Stimulated activated naive CD4-positive, alpha-beta T cell treated with Interleukin-2 at 50 U/mL for 16 hours (primary cell): ENCODE results near the gene SLC35E1.
"Not testable (repeated sequence)": the region's sequence is repeated elsewhere in the genome, so short reads cannot be mapped to it uniquely, and the experiment has no call there.

ENCODE experiments used
- DNase-seq: peaks from one replicate; lab custom pipeline; 2025; lab: John Stamatoyannopoulos, UW

Gene SLC35E1

DNA sequence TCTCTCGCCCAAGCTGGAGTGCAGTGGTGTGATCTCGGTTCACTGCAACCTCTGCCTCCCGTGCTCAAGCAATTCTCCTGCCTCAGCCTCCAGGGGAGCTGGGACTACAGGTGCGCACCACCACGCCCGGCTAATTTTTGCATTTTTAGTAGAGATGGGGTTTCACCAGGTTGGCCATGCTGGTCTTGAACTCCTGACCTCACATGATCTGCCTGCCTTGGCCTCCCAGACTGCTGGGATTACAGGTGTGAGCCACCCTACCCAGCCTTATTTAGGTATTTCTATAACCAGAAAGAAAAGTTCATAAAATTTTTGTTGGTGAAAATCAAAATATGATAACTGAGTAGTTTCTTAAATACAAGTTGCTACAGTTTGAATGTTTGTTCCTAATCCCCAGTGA, 28.5 kb downstream of the SLC35E1 start:
- not testable (repeated sequence) for DNase-seq

DNA sequence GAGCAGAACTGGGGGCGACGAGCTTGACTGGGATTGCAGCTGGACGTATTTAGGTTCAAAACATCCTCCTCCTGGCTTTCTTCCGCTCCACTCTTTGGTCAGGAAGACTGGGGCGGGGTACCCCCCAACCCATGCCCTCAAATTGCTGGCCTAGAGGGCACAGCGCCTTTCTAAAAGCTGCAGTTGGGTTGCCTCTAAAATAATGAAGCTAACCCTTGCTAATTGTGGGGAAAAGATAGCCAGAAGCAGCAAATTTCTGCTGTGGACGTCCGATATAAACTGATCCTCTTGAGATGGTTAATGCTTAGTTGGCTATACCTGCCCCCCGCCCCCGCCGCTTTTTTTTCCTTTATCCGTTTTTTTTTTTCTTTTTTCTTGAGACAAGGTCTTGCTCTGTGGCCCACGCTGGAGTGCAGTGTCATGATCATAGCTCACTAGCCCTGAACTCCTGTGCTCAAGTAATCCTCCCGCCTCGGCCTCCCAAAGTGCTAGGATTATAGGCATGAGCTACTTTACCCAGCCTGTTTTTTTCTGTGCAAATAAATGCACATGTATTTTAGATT, 29.2 kb downstream of the SLC35E1 start:
- no peak for DNase-seq

GRCh38 chr19:16542045-16542909, 29.9 kb downstream of the SLC35E1 start, which contains the start of gene CHERP:
TSS of gene CHERP (minus strand) at chr19:16542437. CDS start at chr19:16542378, 59 bp downstream.
- peak; percentile 95 for DNase-seq

DNA sequence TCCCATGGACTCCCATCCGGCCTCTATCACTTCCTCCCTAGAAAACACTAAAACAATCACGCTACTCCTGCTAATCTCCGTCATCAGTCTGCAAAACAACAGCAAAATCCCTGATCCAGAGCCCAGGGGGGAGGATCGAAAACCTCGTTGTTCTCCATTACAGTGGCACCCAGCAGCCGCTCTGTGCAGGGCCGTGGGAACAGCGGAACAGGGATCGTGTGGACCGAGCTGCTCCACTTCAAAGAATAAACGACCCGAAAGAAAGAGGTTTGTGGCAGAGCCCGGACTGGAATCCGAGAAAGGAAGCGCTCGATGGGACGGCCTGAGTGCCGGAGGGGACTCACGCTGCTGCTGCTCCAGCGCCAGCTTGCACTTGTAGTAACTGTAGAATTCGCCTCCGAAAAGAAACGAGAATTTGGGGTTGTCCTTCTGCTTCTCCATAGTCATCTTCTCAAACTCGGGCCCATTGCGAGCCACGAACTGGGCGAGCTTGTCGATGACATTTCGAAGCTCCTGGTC, 30.6 kb downstream of the SLC35E1 start:
- DNase-seq = peak; percentile 14

GRCh38 chr19:16540948-16541347, 31.3 kb downstream of the SLC35E1 start:
- DNase-seq = no peak

GRCh38 chr19:16537111-16537510, 35.1 kb downstream of the SLC35E1 start:
- no peak for DNase-seq

- no peak for DNase-seq
These were observed 36.1 kb downstream of the SLC35E1 start for GRCh38 chr19:16536130-16536529.

- no peak for DNase-seq
These were observed 36.8 kb downstream of the SLC35E1 start for GRCh38 chr19:16535381-16535780.

- no peak for DNase-seq
These were observed 39.6 kb downstream of the SLC35E1 start for GRCh38 chr19:16532440-16533234.

DNA sequence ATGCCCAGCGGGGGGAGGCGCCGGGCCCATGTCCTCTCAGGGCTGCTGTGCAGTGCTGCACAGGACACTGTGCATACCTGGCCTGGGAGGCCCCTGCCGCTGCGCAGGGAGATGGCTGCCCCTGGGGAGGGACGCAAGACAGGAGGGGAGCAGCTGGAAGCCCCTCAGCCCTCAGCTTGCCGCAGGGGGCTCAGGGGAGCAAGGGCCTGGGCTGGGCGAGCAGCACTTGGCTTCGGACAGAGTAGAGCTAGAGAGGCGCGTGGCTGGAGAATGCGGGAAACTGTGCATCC, 40.9 kb downstream of the SLC35E1 start:
- no peak for DNase-seq

DNA sequence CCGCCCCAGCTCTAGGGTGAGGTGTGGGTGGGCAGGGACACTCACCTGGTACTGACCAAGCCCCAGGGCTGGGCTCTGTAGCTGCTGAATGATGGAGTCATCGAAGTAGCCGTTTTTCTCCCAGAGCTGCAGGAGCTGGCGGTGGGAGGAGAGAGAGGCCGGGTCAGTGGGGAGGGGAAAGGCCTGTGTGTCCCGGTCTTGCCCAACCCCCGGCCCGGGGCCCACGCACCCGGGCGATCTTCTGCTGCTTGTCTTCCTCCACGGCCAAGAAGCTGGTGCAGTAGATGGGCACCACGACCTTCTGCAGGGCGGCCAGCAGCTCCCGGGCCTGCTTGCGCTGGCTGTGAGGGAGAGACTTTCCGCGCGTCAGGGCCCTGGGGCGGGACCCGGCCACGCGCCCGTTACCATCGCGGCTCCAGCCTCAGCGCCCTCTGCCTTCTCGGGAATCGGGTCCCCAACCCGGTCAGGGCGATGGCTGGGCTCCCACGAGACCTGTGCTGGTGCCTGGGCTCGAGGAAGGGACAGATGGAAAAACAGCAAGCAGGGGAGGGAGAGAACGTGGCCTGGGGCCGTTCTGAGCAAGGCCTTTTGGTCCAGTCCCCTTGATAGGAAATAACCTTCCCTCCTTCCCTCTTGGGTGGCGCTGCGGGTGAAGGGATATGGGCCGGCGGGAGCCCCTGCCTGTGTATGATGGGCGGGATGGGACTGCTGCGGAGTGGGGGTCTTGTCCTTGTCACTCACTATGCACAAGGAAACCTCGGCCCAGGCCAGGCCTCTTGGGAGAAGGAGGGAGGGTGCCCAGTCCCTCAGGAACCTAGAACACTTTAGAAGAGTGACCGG, 41.5 kb downstream of the SLC35E1 start:
- DNase-seq = no peak

DNA sequence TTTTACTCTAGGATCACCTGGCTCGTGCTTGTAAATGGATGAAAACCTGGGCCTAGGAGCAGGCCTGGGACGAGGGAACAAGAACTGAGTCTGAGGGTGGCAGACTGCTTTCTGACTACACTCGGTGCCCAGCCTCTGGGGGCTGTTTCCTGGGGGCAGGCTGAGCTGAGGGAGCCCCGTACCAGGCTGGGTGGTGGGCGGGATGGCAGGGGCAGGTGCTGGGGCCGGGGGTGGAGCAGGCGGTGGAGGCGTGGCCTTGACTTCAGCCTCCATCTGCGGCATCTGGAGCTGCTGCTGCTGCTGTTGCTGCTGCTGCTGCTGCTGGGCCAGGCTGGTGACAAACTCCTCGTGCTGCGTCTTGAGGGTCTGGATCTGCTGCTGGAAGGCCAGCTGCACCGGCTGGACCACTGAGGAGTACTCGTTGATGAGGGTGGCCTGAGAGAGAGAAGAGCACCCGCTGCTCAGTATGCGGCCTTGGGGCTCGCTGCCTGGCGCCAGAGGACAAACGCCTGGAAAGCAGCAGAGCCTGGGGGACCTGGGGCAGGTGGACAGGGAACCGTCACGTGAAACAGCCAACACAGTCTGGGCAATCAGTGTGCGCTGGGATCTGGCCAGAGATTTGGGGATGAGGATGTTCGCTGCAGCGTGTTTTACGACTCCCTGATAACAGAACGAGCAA, 42.6 kb downstream of the SLC35E1 start:
- no peak for DNase-seq

- DNase-seq = peak; percentile 20
These were observed 44.2 kb downstream of the SLC35E1 start for GRCh38 chr19:16527971-16528521.

GRCh38 chr19:16527334-16527935, 44.8 kb downstream of the SLC35E1 start:
- DNase-seq = no peak

- no peak for DNase-seq
These were observed 46.3 kb downstream of the SLC35E1 start for GRCh38 chr19:16525751-16526481.

GRCh38 chr19:16524991-16525734, 47.1 kb downstream of the SLC35E1 start:
- DNase-seq = no peak

DNA sequence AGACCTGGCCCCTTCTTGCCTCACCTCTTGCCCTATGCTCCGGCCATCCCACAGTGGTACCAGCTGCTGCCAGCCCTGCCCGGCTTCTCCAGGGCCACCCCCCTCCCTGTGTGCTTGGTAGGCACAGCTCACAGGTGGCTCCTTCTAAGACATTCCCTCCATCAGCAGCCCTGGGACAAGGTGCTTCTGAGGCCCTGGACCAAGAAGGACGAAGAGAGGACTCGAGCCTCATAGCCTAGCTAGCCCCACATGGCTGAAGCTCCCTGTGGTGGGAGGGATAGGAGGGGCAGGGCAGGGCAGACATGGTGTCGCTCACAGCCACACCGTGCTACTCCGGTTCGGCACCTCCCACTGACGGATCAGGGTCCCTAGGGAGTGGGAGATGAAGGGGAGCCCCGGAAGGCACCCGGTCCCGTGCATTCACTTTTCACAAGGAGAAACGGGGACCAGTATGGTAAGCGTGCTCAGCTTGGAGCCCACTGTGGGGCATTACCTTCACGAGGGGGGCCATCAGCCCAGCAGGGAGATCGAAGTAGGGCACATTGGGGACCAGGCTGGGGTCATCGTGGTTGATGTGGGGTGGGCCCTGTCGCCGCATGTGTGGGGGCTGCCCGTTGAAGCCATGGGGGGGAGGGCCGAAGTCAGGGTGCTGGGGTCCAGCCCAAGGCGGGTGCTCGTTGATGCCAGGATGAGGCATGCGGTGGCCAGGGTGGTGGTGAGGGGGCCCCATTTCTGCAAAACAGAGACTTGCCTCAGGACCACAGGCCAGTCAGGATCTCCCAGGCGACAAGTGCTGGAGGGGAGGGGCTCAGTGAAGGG, 49.4 kb downstream of the SLC35E1 start:
- DNase-seq = no peak

GRCh38 chr19:16521715-16522289, 50.4 kb downstream of the SLC35E1 start:
- no peak for DNase-seq
